SHP77 (cell line): ENCODE measurements around the gene ANKRD49.
A peak's percentile ranks its signal among the peaks of the same experiment; 100 is the strongest.

Experiments
- DNase-seq, 2 experiments: peaks; one replicate each; lab custom pipeline; 2025; lab: John Stamatoyannopoulos, UW

Gene ANKRD49

DNA sequence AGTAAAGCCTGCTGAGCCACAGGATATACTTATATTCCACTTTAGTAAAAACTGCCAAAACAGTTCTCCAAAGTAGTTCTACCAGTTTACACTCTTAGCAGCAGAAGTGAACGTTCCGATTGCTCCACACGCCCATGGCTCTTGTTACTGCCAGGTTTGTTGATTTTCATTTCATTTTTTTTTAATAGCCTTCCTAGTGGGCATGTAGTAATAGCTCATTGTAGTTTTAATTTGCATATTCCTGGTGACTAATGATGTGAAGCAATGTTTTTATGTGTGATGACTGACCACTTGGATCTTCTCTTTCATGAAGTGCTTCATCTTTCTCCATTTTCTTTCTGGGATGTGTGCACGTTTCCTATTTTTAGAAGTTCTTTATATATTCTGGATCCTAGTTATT lies 13.7 kb downstream of the ANKRD49 start:
- DNase-seq = no peak

DNA sequence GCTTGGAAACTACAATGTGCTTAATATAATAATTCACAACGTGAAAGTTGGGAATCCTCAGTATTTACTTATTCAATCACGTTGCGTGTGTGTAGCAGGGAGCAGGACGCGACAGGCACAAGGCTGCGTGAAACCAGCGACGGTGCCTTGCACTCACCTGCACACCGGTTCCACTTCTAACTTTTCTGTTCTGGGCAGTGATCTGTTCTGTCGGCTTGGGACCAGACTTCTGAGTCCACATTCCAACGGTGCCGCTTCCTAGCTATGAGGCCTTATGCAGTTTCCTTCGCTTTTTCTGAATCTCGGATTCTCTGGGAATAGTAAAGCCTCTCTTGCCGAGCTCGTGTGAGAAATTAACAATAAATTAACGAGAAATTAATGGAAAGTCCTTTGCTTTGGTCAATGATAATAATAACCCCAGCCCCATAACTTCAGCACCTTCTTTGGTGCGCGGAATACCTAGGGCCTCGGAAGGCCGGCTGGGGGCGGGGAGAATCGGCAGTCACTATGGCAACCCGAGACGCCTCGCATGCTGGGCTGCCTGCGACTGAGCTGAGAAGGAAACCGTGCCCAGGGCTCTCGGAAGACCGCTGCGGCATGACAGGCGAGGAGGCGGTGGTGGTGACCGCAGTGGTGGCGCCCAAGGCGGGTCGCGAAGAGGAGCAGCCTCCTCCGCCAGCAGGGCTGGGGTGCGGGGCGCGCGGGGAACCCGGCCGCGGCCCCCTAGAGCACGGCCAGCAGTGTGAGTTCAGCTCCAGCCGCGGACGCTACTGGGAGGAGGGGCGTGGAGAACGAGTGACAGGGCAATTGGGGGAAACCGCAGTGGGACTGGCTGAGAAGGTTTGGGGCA lies 18.4 kb downstream of the ANKRD49 start, which contains the start of gene C11orf97:
C11orf97 (plus strand) TSS at position 530 of the 850 bp plus-strand sequence; CDS start at position 598, 68 bp downstream.
- DNase-seq = peak in 1 of 2 experiments; percentile 30

DNA sequence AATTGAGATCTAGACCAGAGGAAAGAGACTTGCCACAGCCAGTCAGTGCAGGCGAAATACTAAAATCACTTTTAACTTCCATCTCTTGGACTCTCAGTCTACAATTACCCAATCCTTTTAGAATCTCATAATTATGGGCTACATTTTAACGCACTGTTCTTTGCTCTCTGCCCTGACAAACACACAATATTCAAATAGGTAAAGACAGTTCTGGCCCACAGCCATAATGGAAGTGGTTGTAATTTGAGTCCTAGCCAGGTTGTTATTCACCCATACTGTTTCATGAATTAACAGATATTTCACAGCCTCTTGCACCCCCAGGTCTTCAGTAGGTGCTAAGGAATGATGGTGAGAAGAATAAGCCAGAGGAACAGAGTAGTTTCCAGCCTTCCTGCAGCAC lies 19.3 kb downstream of the ANKRD49 start:
- no peak for DNase-seq

DNA sequence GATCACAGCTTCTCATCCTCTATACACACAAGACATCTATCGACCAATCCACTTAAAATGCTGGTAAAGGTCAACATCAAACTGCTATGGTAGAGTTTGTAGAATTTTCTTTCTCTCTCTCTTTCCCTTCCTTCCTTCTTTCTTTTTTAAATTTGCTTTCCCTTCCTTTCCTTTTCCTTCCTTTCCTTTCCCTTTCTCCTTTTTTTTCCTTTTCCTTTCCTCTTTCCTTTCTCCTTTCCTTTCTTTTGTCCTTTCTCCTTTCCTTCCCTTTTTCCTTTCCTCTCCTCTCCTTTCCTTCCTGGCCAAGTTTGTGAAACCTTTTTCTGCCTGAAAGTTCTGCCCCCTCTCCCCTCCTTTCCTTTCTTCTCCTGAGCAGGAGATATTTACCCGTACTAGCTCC lies 21.6 kb downstream of the ANKRD49 start:
- DNase-seq = no peak

DNA sequence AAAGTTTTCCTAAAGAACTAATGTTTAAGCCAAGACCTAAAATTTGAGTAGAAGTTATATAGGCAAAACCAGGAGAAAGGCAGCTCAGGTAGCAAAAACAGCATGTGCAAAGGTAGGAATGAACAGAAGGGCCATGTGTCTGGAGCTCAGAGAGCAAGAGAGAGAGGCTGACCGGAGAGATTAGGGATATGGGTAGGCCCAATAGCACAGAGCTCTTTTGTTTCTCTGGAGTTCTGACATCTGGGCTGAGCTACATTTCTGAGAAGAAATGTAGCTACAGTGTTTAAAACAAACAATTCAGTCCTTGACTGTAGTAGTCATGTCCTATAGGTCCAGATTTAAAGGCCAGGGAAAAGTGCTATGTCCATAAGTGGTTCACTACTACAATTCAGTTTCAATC lies 22.9 kb downstream of the ANKRD49 start:
- no peak for DNase-seq

DNA sequence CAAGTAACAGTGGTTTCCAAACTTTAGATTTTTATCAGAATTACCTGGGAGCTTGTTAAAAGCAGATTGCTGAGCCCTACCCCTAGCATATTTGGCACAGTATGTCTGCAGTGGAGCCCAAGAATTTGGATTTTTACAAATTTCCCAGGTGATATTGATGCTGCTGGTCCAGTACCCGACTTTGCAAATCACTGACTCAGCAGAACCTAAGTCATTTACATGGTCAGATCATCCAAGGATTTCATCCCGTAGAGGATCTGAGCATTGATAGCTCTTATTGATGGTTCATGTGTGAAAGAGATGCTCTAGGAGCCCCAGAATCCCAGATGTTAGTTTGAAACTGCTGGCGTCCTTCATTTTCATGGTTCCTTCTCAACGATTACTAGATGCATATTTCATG lies 24.5 kb downstream of the ANKRD49 start:
- DNase-seq = no peak

DNA sequence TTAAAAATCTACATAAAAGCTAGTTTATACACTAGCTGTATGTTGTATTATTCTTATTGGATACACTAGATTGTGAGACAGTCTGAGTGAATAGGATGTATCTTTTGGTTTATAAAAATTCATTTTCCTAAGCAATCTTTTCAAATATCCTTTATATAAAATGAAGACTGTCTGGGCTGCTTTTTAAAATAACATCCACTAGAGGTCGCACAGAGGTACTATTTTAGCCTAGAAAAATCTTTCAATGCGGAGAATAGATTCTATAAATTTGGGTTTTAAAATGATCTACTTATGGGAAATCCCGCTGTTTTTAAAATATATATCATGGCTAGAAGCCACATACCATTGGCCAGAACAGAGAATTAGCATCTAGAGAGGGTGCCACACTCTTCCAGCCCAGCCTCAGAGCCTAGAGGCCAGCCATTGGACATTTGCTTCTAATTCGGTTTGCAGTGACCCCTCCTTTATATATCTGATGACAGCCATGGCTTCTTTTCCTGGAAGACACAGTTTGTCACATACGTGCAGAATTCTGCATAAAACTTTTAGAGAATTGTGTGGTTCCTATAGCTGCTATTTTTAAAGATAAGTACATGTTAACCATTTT lies 25.8 kb downstream of the ANKRD49 start:
- DNase-seq = no peak

DNA sequence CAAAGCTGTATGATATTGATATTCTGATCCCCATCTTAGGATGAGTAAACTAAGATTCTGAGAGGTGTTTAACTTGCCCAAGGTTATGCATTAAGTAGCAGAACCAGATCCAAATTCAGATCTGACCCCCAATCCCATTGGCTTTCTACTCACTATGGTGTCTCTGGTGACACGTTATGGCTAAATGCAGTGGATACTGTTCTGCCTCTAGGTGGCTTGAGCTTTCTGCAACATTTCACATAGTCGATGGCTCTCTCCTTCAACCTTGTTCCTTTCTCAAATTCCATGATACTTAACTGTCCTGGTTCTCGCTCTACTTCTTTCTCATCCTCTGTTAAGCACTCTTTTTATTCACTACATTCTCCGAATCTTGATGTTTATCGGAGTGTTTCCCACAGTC lies 27.9 kb downstream of the ANKRD49 start:
- DNase-seq = no peak

DNA sequence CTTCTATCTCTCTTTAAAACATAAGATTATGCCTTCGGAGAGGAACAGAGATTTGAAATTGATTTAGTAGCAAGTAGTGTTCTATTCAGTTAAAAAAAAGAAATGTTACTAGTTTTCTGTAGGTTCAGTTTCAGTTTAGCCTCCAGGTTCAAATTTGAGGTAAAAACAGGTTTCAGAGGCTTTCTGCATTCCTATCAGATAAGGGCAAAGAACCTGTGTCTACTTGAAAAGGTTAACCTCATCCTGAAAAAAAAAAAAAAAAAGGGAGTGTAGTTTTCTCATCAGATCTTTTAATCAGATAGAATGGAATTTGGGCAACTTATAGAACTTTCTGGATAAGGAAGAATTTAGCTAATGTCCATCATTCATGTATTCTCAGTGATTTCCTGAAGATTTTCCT lies 30.6 kb downstream of the ANKRD49 start:
- DNase-seq = no peak

DNA sequence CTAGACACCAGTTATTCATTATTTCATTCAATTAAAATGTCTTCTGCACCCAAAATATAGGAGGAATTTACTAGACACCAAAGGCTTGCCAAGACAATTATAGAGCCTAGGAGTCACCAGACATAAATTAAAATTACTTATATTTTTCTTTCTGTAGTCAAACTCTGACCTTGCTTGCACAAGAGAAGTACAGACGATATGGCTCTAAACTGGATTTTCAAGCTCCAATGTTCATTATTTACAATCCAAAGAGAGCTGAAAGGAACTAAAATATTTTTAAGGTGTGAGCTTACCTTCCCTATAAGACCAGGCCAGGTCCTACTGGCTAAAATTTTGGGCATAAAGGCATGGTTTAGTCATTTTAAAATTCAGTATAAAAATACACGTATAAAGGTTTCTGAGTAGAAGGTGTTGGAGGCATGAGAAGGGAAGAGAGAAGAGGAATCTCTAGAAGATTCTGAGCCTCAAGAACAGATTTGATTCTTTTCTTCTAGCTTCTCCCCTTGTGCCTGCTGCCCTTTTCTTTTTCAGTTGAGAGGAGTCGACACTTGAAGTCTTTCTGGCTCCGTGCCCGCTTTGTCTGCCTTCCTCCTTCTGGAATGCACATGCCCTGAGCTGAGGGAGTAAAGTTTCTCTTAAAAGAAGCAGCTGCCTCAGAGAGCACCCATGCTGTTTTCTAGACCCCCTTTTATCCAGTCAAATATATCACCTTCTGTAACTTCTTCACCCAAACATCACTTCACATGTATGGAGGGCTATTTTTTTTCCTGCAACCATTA lies 32.0 kb downstream of the ANKRD49 start:
- DNase-seq = no peak

DNA sequence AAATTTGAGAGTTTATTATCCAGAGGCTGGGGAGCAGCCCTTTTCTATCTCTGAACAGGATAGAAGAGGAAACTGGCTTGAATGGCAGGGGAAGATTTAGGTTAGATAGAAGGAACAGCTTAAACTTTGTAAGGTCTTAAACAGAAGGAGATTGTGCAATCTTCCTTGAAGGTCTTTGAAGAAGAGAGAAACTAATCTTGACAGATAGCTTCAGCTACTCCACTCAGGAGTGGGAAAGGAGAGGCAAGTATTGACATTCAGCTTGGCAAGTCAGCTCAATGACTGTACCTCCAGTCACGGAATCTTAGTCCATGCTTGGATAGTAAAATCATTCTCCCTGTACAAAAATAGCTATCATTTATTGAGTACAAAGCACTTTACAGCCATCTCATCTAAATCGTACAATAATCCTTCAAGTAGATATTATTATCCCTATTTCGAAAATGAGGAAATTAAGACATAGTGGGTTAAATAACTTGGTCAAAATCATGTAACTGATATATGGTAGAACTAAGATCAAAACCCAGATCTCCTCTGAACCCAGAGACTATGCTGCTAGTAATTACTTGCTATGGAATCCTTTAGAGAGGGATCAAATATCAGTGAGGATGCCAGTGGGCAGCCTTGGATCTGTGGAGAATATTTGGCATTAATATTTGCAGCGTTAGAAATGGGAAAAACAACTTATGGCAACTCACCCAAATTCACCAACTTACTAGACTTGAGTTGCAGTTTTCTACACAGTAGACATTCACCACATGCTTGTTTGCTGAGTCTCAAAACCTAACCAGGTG lies 33.1 kb downstream of the ANKRD49 start:
- DNase-seq = no peak

DNA sequence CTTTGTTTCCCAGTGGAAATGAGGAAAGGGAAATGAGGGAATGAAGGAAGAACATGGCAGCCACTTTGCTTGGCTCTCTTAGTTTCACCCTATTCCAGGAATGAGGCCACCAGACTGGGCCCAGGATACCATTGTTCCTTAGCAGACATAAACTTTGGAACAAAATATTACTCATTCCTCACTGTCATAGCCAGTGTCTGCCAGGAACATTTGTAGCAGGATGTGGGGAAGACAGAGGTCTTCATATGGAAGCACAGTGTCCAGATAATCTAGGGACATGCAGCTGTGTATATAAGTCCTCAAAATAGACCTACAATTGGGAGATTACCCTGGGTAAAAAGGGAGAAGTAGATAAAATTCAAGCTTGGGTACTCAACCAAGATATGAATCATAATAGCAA lies 34.8 kb downstream of the ANKRD49 start:
- no peak for DNase-seq

DNA sequence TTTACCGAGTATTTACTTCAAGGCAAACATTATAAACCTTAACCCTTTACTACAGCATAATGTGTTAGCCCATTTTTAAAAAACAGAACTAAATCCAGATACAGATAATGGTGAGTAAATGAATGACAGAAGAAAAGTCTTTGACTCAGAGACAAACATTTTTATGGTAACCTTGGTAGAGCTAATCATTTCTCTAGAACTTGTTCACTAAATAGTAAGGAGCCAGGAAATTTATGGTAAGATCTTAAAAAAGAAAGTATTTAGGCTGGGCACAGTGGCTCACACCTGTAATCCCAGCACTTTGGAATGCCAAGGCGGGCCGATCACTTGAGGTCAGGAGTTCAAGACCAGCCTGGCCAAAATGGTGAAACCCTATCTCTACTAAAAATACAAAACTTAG lies 38.4 kb downstream of the ANKRD49 start:
- DNase-seq = no peak

DNA sequence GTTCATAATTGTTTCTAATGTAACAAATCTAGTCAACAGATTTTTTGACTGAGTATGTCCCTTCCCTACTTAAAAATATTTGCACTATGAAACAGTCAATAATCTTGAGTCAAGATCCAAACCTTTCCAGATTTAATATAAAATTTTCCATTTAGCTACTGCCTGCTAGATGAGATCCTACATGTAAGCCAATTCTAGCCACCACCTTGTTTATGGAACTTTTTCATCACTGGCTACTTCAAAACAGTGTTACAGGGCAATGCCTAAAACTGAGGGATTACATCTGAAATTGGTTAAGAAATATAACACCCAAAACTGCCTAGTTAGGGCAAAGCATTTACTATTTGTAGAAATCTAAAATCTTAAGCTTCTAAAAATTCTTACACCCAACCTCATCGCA lies 39.4 kb downstream of the ANKRD49 start:
- no peak for DNase-seq

DNA sequence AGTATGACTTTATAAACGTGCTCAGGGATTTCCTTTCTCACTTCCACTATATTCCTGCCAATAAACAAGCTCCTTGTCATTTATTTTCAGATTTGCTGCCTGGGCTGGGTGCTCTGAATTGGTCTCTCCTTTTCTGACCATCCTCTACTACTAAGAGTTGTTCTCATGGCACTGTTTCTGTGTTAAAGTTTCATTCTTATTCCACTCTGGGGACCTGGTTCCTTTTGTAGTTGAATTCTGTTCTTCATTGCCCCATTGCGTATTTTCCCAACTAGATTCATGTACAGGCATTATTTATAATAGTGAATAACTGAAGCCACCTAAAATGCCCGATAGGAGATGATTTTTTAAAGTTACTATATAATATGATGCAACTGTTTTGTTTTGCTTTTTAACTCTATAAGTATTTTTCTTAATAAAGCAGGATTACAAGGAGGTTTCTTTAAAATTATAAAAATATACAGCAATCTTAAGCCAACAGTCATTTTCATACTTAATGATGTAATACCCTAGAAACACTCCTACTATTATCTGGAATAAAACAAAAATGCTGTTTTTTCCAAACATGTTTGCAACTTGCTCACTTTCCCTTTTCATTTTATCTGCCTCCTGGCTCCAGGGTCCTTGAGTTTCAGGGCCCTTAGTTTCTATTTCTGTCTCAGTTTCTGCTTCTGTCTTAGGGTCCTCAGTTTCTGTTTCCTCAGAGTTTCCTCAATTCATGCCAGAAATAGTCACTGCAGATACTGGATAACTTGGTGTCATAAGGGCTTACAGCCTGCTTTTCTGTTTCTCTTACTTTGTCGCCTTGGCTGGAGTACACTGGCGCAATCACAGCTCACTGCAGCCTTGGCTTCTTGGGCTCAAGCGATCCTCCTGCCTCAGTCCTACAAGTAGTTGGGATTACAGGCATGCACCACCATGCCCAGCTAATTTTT lies 40.2 kb downstream of the ANKRD49 start:
- DNase-seq = no peak

DNA sequence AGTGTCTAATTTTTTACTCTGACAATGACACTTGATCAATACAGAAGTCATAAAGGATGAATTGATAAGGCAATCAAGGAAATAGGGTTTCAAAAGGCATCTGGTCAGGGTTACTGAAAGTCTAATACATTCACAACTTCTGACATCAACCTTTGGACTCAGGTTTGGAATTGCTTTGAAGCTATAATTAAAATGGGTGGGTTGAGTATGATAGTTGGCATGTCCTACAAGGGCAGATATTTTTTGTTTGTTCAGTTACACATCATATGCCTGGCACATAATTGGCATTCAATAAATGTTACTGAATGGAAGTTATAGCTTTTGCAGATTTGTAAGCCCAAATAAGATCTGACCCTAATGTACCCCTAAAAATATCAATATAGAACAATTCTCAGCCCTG lies 42.6 kb downstream of the ANKRD49 start:
- DNase-seq = no peak

DNA sequence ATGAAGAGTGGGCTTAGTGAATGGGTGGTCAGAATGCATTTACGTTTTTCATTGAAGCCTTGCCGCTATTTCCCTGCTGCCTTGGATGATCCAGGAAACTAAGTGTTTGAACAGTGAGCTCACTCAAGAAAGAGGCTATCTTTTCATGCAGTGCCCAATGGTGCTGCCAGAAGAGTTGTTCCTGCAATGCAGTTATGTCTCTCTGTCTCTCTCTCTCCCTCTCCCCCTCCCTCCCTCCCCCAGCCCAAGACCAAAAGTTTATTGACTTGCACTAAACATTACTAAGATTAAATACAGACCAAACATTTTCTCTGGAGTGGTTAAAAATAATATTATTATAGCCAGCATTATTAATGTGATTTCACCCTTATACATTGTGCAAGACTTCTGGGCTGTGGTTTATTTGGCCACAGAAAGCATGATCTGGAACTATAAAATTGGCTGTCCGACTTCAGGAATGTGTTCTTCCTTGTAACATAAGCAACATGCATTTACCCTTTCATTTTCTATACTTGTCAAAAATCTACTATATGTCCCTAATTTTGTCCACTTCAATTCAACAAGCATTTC lies 43.3 kb downstream of the ANKRD49 start:
- no peak for DNase-seq

DNA sequence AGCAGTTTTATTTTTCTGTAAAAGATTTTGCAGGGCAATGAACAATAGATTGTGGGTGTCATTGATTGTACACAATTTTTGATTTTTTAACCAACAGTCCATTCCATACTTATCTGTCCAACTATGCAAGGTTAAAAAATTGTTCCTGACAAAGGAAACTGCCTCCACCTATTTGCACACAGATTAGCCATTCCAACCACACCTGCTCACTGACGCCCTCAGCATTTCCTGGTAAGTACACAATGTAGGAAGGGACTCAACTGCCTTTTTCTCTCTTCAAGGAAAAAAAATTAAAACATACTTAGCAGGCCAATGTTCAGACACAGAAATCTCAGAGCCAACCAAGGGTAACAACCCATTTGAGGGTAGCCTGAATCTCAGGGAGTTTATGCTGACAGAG lies 45.6 kb downstream of the ANKRD49 start:
- no peak for DNase-seq

DNA sequence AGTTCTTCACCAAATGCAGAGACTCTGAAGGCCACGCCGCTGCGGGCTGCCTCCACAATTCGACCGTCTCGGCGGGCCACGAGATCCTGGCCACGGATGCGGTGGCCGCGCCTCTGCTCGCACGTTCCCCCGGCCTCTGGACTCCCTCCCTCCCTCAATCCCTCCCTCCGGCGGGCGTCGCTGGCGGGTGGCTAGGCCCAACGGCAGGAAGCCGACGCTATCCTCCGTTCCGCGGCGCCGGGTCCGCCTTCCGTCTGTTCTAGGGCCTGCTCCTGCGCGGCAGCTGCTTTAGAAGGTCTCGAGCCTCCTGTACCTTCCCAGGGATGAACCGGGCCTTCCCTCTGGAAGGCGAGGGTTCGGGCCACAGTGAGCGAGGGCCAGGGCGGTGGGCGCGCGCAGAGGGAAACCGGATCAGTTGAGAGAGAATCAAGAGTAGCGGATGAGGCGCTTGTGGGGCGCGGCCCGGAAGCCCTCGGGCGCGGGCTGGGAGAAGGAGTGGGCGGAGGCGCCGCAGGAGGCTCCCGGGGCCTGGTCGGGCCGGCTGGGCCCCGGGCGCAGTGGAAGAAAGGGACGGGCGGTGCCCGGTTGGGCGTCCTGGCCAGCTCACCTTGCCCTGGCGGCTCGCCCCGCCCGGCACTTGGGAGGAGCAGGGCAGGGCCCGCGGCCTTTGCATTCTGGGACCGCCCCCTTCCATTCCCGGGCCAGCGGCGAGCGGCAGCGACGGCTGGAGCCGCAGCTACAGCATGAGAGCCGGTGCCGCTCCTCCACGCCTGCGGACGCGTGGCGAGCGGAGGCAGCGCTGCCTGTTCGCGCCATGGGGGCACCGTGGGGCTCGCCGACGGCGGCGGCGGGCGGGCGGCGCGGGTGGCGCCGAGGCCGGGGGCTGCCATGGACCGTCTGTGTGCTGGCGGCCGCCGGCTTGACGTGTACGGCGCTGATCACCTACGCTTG lies 50.2 kb downstream of the ANKRD49 start, which contains the start of gene FUT4:
FUT4 (plus strand) TSS at position 227 of the 951 bp plus-strand sequence; CDS start at position 440, 213 bp downstream.
- peak; percentile 50 to 64 for DNase-seq
